22Rv1 (cell line): ENCODE results near the gene KCND2.

ENCODE experiments used
- H3K27ac ChIP-seq: fragments of 450-650 bp; 2 replicates; pipeline ENCODE4 v1.5.1; 2017
- ZFX ChIP-seq: fragments of 450-650 bp; IDR thresholded peaks from 2 replicates; pipeline ENCODE4 v1.6.1; 2017; ENCODE audit warnings: antibody characterized with exemption, borderline replicate concordance
- TF ChIP-seq, protein P1 (sequence below): fragments of 450-650 bp; IDR thresholded peaks from 2 replicates; pipeline ENCODE4 v1.5.1; 2017; ENCODE audit warnings: mild to moderate bottlenecking

KCND2 gene

DNA sequence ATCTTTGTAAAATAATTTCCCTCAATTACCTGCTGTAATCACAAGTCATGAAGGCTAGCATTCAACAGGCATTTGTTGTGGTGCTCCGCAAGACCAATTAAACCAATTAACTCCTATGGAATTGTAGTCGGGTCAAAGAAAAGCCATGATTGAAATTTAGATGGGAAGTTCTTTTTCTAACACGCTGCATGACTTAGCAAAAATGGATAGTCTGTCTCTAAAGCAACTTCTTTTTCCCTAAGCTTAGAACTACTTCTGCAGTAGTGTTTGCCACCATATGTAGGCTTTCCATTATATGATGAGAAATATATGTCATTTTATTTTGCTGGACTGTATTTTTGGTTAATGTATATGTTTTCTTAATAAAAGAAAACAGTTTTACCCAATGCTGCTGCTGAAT, 465.8 kb downstream of the KCND2 start:
- TF ChIP-seq, protein P1, sequence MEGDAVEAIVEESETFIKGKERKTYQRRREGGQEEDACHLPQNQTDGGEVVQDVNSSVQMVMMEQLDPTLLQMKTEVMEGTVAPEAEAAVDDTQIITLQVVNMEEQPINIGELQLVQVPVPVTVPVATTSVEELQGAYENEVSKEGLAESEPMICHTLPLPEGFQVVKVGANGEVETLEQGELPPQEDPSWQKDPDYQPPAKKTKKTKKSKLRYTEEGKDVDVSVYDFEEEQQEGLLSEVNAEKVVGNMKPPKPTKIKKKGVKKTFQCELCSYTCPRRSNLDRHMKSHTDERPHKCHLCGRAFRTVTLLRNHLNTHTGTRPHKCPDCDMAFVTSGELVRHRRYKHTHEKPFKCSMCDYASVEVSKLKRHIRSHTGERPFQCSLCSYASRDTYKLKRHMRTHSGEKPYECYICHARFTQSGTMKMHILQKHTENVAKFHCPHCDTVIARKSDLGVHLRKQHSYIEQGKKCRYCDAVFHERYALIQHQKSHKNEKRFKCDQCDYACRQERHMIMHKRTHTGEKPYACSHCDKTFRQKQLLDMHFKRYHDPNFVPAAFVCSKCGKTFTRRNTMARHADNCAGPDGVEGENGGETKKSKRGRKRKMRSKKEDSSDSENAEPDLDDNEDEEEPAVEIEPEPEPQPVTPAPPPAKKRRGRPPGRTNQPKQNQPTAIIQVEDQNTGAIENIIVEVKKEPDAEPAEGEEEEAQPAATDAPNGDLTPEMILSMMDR: no peak
- no peak for TF ChIP-seq ZFX
- H3K27ac ChIP-seq: no peak overlapping the region

DNA sequence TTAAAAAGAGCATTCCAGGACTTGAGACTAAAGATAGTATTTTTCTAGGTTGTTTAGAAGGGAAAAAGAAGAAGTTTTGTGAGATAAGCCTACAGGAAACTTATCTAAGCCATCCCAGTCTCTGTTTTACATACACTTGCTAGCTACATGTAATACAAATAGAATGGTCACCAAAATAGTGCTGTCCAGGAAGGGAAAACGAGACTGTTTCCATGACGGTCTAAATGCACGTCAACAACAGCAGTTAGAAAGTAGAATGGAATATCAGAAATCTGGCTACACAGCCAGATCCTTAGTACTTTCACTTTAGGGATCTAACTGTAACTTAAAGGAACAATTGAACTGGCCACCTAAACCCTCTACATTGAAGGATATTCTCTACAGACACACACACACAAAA, 467.4 kb downstream of the KCND2 start:
- TF ChIP-seq, protein P1: no peak
- TF ChIP-seq ZFX: no peak
- H3K27ac ChIP-seq: no peak overlapping the region

DNA sequence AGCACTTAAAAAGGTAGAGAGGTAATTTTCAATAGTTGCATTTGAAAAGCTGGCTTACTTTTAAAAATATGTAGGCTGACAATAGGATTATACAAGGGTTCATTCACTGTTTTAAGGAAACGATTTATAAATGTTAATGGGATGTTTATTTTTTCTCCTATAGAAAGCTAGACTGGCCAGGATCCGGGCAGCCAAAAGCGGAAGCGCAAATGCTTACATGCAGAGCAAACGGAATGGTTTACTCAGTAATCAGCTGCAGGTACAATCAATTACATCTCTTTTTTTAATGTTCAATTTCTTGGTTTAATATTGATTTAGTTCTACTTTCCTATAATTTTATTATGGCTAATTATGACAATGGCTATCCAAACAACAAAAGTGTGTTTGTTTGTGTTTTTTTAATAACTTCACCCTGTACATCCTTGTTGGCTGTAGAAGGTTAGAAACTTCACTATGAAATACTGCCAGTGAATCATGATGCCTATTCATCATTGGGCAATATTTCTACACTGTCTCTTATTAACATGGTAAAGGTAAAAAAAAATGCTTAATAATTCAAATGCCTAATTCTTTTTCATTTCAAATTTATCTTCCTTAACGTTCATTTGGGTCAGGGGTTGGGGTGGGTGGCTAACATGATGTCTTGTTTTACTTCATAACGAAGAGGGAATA, 468.5 kb downstream of the KCND2 start:
- TF ChIP-seq, protein P1: no peak
- TF ChIP-seq ZFX: no peak
- H3K27ac ChIP-seq: no peak overlapping the region

DNA sequence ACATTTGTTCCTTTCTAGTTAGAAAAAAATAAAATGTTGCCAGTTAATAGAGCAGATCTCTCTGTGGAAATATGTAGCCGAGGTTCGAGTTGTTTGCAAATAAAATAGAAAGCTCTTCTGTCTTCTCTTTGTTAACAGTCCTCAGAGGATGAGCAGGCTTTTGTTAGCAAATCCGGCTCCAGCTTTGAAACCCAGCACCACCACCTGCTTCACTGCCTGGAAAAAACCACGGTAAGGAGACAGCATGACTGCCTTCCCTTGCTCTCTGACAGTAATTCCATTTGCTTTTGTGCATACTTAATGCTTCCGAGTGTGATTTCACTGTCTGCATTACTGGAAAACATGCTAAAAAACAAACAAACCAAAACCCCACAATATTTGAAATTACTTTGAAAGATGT, 469.4 kb downstream of the KCND2 start:
- no peak for TF ChIP-seq ZFX
- TF ChIP-seq, protein P1: no peak
- H3K27ac ChIP-seq: peak overlapping the region; percentile 60

DNA sequence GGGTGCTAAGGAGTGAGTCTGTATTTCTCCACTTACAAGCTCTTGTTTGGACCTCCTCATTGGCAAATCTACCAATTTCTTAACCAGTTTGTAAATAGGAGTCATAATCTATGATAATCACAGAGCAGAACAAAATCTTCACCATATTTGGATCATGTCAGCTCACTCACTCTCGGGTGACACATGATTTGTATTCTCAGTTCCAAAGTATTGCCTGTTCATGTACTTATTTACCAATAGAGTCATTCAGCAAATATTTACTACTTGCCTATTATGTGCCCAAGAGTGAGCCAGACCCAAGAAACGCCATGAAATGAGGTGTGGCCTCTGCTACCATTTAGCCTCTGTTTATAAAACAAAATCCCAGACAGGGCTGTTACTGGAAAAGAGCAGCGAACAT, 470.2 kb downstream of the KCND2 start:
- peak overlapping the region; percentile 60 for H3K27ac ChIP-seq
- TF ChIP-seq, protein P1: no peak
- no peak for TF ChIP-seq ZFX

DNA sequence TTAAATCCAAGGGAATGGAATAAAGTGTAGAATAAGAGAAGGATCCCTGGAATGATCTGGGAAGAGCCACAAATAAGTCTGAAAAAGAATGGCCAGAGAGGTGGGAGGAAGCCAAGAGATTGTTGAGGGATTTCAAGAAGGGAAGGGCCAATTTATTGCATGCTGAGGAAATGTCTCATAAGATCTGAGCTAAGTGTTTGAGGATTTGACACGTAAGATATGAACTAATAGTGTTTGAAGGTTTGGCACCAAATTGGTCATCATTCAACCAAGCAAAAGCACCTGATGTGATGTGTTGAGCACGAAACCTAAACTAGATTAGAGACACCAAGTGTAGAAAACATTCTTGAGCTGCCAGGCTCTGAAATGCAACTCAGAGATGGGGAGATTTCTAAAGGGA, 487.1 kb downstream of the KCND2 start:
- no peak overlapping the region for H3K27ac ChIP-seq
- TF ChIP-seq, protein P1: no peak
- TF ChIP-seq ZFX: no peak

DNA sequence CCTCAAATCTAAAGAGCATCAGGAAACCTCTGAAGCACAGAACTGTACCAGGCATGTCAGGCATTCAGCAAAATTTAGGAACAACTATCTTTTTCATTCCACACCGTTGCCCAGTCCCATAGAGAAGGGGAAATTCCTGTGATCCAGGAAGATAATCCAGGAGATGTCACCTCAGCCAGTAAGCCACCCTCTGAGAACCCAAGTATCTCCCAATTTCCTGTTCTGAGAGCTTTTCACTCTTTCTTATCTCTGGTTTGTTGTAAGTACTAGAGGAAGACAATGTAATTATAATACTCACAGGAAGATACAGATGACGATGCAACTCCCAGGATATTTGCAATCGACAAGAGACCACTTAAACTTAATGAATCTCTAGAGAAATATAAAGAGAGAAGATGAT, 487.9 kb downstream of the KCND2 start:
- no peak for TF ChIP-seq ZFX
- TF ChIP-seq, protein P1: no peak

More for the DNA sequence above, 487.9 kb downstream of the KCND2 start:
- H3K27ac ChIP-seq: no peak overlapping the region
